ENCODE results near the gene RPL39L. TPM values are rescaled to one million over a fixed set of nuclear protein-coding genes. Genes with fewer than 3 reads are reported as not detected.

RPL39L gene
- total RNA-seq, 1 experiment from 2014 or later: 37.7 TPM

DNA sequence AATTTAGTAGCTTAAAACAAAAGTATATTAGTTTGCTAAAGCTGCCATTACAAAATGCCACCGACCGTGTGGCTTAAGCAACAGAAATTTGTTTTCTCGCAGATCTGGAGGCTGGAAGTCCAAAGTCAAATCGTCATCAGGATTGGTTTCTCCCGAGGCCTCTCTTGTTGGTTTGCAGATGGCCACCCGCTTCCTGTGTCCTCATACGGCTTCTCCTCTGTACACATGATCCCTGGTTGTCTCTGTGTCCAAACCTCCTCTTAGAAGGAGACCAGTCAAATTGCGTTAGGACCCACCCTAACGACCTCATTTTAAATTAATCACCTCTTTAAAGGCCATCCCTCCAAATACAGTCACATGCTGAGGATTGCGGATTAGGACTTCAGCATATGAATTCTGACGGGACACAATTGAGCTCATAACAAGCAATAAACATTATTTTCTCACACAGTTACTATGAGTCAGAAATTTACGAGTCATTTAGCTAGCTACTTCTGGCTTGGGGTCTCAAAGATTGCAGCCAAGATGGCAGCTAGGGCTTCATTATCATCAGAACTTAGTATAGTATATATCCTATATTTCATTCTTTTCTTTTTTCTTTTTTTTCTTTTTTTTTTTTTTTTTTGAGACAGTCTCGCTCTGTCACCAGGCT lies 58.4 kb downstream of the RPL39L start:
- POLR2A ChIA-PET: no interaction called here
- no TSS peak for BruUV-seq (replicated peaks)
- ATAC-seq (no peak), DNase-seq (ENCODE audit: low read depth, low spot score) (no peak)
- in situ Hi-C loops (cut with HindIII; ENCODE audit: low pct_unique_long_range_greater_than_20kb, low sequenced_read_pairs) (no loop called here), intact Hi-C loops (cut with micrococcal nuclease; ENCODE audit: unreplicated experiment) (no loop called here)
- CTCF ChIA-PET: interaction anchor here (0.6 kb wide), 1 partner anchor 578 kb away, joined by 8 read pairs; no protein-coding TSS in a partner anchor
- Histone ChIP-seq H3K36me3 (ENCODE audit: control insufficient read depth, insufficient read depth, low read length) (no peaks in the 10 kb centered on the region), H3K9me3 (ENCODE audit: control insufficient read depth, insufficient read depth, low read depth, low read length) (no peaks in the 10 kb centered on the region), H3K27ac (ENCODE audit: low read length) (no peak overlapping the region), H3K4me3 (ENCODE audit: low read depth in 2 of 2, low read length in 2 of 2) (no peak overlapping the region), H3K4me1 (ENCODE audit: control insufficient read depth, insufficient read depth, low read length) (no peaks in the 10 kb centered on the region), H3K27me3 (ENCODE audit: control insufficient read depth, insufficient read depth, low read length) (no peaks in the 10 kb centered on the region)
- TF ChIP-seq, protein P1, sequence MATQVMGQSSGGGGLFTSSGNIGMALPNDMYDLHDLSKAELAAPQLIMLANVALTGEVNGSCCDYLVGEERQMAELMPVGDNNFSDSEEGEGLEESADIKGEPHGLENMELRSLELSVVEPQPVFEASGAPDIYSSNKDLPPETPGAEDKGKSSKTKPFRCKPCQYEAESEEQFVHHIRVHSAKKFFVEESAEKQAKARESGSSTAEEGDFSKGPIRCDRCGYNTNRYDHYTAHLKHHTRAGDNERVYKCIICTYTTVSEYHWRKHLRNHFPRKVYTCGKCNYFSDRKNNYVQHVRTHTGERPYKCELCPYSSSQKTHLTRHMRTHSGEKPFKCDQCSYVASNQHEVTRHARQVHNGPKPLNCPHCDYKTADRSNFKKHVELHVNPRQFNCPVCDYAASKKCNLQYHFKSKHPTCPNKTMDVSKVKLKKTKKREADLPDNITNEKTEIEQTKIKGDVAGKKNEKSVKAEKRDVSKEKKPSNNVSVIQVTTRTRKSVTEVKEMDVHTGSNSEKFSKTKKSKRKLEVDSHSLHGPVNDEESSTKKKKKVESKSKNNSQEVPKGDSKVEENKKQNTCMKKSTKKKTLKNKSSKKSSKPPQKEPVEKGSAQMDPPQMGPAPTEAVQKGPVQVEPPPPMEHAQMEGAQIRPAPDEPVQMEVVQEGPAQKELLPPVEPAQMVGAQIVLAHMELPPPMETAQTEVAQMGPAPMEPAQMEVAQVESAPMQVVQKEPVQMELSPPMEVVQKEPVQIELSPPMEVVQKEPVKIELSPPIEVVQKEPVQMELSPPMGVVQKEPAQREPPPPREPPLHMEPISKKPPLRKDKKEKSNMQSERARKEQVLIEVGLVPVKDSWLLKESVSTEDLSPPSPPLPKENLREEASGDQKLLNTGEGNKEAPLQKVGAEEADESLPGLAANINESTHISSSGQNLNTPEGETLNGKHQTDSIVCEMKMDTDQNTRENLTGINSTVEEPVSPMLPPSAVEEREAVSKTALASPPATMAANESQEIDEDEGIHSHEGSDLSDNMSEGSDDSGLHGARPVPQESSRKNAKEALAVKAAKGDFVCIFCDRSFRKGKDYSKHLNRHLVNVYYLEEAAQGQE (IDR thresholded peaks at IDR 0.05; ENCODE audit: insufficient read depth in 1 of 2, low read depth in 2 of 2, low read length in 1 of 2): no peak
- TF ChIP-seq POLR2AphosphoS5 (IDR thresholded peaks at IDR 0.05; ENCODE audit: low read depth, low read length) (no peak), SIN3A (IDR thresholded peaks at IDR 0.05; ENCODE audit: borderline replicate concordance, insufficient read depth, low read depth, low read length) (no peak), CTCF (IDR thresholded peaks at IDR 0.05) (no peak), TCF7L2 (IDR thresholded peaks at IDR 0.05; ENCODE audit: low read depth, low read length) (no peak)

GRCh38 chr3:187079090-187080022 lies 59.9 kb downstream of the RPL39L start:
- in situ Hi-C loops (cut with HindIII; ENCODE audit: low pct_unique_long_range_greater_than_20kb, low sequenced_read_pairs): no loop called here
- no peak for DNase-seq (ENCODE audit: low read depth, low spot score)
- Histone ChIP-seq H3K4me1 (ENCODE audit: control insufficient read depth, insufficient read depth, low read length) (no peaks in the 10 kb centered on the region), H3K4me3 (ENCODE audit: low read depth in 2 of 2, low read length in 2 of 2) (no peak overlapping the region), H3K36me3 (ENCODE audit: control insufficient read depth, insufficient read depth, low read length) (no peaks in the 10 kb centered on the region), H3K9me3 (ENCODE audit: control insufficient read depth, insufficient read depth, low read depth, low read length) (no peaks in the 10 kb centered on the region), H3K27me3 (ENCODE audit: control insufficient read depth, insufficient read depth, low read length) (no peaks in the 10 kb centered on the region), H3K27ac (ENCODE audit: low read length) (no peak overlapping the region)
- ChIA-PET CTCF (no interaction called here), POLR2A (no interaction called here)
- intact Hi-C loops (cut with micrococcal nuclease; ENCODE audit: unreplicated experiment): no loop called here
- TF ChIP-seq SIN3A (IDR thresholded peaks at IDR 0.05; ENCODE audit: borderline replicate concordance, insufficient read depth, low read depth, low read length) (no peak), TCF7L2 (IDR thresholded peaks at IDR 0.05; ENCODE audit: low read depth, low read length) (no peak), CTCF (IDR thresholded peaks at IDR 0.05) (no peak), POLR2AphosphoS5 (IDR thresholded peaks at IDR 0.05; ENCODE audit: low read depth, low read length) (no peak)
- TF ChIP-seq, protein P1 (IDR thresholded peaks at IDR 0.05; ENCODE audit: insufficient read depth in 1 of 2, low read depth in 2 of 2, low read length in 1 of 2): no peak
- no TSS peak for BruUV-seq (replicated peaks)
- no peak for ATAC-seq

All from Panc1 (cell line).